HG03571 (cell line): ENCODE data around the gene LMF2.
A peak's percentile ranks its signal among the peaks of the same experiment; 100 is the strongest.
"Not testable (repeated sequence)": the region's sequence is repeated elsewhere in the genome, so short reads cannot be mapped to it uniquely, and the experiment has no call there.

ENCODE experiments used
- ATAC-seq: cut with Tn5 transposase; IDR thresholded peaks from one replicate; pipeline ENCODE4 v1.9.1; 2021; ENCODE audit not compliant: unreplicated experiment

LMF2 gene

GRCh38 chr22:50524676-50525103 is 17.2 kb upstream of the LMF2 start:
- no peak for ATAC-seq

GRCh38 chr22:50523806-50524675 is 16.5 kb upstream of the LMF2 start:
- ATAC-seq, result no peak

GRCh38 chr22:50523458-50523805 is 15.9 kb upstream of the LMF2 start:
- no peak for ATAC-seq

GRCh38 chr22:50522806-50523438 is 15.4 kb upstream of the LMF2 start:
- ATAC-seq, result no peak

- ATAC-seq, result no peak
Measured at GRCh38 chr22:50522208-50522805, 14.8 kb upstream of the LMF2 start.

GRCh38 chr22:50521710-50522109 is 14.2 kb upstream of the LMF2 start:
- no peak for ATAC-seq

GRCh38 chr22:50520826-50521453 is 13.4 kb upstream of the LMF2 start:
- ATAC-seq, result no peak

GRCh38 chr22:50520184-50520583 is 12.7 kb upstream of the LMF2 start:
- ATAC-seq, result not testable (repeated sequence)

GRCh38 chr22:50519151-50519550 is 11.6 kb upstream of the LMF2 start:
- no peak for ATAC-seq

- ATAC-seq, result no peak
Measured at GRCh38 chr22:50518606-50519005, 11.1 kb upstream of the LMF2 start.

GRCh38 chr22:50517495-50518260 is 10.2 kb upstream of the LMF2 start:
- ATAC-seq, result no peak

- no peak for ATAC-seq
Measured at GRCh38 chr22:50516891-50517290, 9.4 kb upstream of the LMF2 start.

- ATAC-seq, result no peak
Measured at GRCh38 chr22:50516068-50516467, 8.6 kb upstream of the LMF2 start.

- ATAC-seq, result no peak
Measured at GRCh38 chr22:50513175-50513574, 5.7 kb upstream of the LMF2 start.

- no peak for ATAC-seq
Measured at GRCh38 chr22:50508897-50509296, 1.4 kb upstream of the LMF2 start.

GRCh38 chr22:50507991-50508884 is 736 bp upstream of the LMF2 start, which contains the start of gene NCAPH2:
Gene NCAPH2 (plus strand): TSS chr22:50508224. CDS start chr22:50508338, 114 bp downstream.
- peak; percentile 64 for ATAC-seq

- no peak for ATAC-seq
Measured at GRCh38 chr22:50506611-50507420, 686 bp downstream of the LMF2 start.

- ATAC-seq, result no peak
Measured at GRCh38 chr22:50505776-50506610, 1.5 kb downstream of the LMF2 start.
